ENCODE results near the gene PDCD1. TPM values are rescaled to one million over a fixed set of nuclear protein-coding genes. Genes with fewer than 3 reads are reported as not detected.
"Not testable (repeated sequence)": the region's sequence is repeated elsewhere in the genome, so short reads cannot be mapped to it uniquely, and the experiment has no call there.

Gene PDCD1
- under 1 TPM in 1 of 2 donors, not detected in 1; 0.38 TPM for total RNA-seq
- long read RNA-seq, donor 1, partial matches to known transcripts, result 0 of 1 reads
- long read RNA-seq, donor 1, other reads (novel, unspliced or antisense), result 0 of 1 reads
- long read RNA-seq, donor 2, result 0 reads

DNA sequence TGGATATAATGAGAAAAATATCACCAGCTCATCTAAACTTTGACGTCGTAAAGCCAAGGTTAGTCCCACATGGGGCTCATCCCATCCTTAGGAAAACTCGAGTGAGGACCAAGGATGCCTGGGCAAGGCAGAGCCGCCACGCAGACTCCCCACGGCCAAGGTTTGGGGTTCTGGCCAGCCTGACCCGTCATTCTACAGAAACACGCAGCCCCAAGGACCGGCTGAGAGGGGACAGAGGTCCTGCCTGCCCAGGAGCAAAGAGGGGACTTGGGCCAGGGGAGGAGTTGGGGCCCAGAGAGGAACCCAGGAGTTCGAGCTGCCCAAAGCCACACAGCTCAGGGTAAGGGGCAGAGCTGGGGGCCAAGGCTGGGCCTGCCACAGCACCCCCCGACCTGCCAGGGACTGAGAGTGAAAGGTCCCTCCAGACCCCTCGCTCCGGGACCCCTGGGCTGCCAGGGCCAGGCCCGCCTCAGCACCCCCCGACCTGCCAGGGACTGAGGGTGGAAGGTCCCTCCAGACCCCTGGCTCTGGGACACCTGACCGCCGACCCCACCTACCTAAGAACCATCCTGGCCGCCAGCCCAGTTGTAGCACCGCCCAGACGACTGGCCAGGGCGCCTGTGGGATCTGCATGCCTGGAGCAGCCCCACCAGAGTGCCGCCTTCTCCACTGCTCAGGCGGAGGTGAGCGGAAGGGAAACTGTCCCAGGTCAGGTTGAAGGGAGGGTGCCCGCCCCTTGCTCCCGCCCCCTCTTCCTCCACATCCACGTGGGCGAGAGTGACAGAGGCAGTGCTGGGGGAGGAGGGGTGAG lies at the start of gene PDCD1:
Gene PDCD1, minus strand, starts transcription at position 689 of the 811 bp plus-strand sequence. Its CDS starts 56 bp downstream, at position 633.
- intact Hi-C loops (cut with DNase I), result no loop called here
- DNase-seq (ENCODE audit: low spot score), result peak; percentile 78

DNA sequence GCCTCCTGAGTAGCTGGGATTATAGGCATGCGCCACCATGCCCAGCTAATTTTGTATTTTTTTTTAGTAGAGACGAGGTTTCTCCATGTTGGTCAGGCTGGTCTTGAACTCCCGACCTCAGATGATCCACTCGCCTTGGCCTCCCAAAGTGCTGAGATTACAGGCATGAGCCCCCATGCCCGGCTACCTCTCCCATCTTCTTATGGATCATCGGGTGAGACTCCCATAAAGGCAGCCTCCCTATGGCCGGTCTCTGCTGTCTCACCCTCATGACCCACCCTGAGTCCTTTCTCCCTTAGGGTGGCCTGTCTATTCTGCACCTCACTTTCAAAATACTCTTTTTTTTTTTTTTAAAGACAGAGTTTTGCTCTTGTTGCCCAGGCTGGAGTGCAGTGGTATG lies 49.1 kb upstream of the PDCD1 start:
- peak; percentile 40 for DNase-seq (ENCODE audit: low spot score)
- intact Hi-C loops (cut with DNase I), result not testable (repeated sequence)

DNA sequence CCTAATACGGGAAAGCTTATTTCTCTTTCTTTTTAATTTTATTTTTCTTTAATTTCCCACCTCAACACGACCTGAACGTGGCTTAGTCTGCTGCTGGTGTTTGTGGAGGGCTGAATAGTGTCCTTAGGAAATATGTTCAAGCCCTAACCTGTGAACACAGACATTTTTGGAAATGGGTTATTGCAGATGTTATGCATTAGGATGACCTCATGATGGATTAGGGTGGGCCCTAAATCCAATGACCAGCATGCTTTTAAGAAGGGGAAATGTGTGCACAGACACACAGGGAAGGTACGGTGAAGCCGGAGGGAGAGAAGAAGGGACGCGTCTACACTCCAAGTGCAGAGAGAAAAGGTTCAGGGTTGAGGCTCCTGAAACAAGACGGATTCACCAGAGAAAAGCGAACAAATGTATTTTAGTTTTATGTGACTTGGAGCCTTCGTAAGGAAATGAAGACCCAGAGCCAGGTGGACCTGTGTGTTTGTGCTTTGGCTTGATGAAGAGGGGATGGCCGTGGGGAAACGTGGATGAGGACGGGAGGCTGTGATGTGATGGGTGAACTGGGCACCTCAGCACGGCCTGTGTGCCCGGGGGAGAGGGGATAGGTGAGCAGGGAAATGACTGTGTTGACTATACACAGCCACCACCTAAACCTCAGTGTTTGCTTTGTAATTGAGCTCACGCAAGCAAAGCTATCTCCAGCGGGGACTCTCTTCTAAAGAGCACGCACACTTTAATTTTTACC lies 48.3 kb upstream of the PDCD1 start:
- intact Hi-C loops (cut with DNase I), result no loop called here
- peak; percentile 69 for DNase-seq (ENCODE audit: low spot score)

GRCh38 chr2:241906378-241906770 lies 47.7 kb upstream of the PDCD1 start:
- DNase-seq (ENCODE audit: low spot score); intact Hi-C loops (cut with DNase I): not testable (repeated sequence)

- DNase-seq (ENCODE audit: low spot score), result peak; percentile 75
- intact Hi-C loops (cut with DNase I), result no loop called here
Observed at GRCh38 chr2:241905716-241906377, 47.2 kb upstream of the PDCD1 start.

DNA sequence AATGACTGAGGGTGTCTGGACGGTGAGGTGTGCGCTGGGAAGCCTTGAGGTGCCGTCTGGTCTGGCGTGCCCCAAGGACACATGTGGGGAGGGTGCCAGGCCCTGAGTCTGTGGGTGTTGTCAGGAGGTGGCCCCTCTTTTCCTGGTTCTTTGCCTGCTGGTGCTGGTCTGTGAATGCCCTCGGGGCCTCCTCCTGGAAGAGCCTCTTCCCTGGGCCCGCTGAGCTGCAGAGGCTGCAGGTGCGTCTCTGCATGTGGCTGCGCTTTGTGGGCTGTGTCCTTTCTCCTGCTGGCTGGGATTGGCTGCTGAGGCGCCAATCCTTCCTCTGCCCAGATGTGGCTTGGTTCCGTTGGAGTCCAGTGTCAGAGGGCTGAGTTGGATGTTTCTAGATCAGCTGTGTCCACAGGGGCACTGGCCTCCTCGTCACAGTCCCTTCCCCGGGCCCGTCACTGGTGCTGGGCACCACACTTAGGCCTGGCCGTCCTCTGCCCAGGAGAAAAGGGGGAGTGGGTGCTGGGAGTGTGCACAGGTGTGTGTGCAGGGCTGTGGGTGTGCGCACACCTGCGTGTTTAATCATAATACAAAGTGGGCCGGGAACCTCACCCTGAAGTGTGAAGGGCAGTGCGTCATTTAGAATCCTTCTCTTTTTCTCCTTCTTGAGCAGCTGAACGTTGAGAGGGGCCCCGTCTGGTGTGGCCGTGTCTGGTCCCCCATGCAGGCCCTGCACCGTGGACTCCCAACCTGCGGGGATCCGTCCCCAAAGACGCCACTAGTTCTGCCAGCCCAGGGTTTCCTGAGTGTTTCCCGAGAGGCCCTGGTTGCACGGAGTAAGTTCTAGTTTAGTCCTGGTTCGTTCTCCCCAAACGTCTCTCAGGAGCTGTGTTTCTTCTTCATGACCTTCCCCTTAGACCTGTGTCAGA lies 46.4 kb upstream of the PDCD1 start:
- intact Hi-C loops (cut with DNase I), result no loop called here
- DNase-seq (ENCODE audit: low spot score), result peak; percentile 79

DNA sequence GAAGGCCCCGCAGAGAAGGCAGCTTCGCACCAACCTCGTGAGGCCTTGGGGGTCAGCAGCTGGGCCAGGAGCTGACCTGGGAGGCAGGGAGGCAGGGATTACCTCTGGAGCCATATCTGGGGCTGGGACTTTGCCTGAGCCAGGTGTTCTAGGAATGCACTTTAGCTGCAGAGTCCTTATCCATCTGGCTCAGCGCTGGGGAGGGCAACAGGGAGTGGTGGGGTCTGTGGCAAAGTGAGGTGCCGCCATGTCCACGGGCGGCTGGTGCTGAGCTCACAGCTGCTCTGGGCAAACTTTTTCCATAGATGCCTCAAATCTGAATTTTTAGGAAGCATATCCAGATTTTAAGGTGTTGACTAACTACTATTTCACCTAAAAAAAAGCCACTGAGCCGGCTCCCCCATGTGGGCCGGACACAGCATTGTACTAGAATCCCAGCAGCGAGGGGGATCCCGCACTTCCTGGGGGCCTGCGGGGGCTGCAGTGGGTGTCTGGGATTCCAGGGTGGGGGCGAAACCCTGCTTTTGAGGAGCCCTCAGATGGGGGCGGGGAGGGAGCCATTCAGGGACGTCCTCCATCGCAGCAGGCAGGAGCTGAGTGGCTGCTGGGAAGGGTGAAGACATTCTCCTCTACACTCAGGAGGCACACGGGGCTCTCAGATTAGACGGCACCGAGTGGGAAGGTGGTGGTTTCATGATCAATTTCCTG lies 45.5 kb upstream of the PDCD1 start:
- peak; percentile 63 for DNase-seq (ENCODE audit: low spot score)
- intact Hi-C loops (cut with DNase I), result no loop called here

- intact Hi-C loops (cut with DNase I), result no loop called here
- peak; percentile 68 for DNase-seq (ENCODE audit: low spot score)
Observed at GRCh38 chr2:241903121-241904010, 44.7 kb upstream of the PDCD1 start.

DNA sequence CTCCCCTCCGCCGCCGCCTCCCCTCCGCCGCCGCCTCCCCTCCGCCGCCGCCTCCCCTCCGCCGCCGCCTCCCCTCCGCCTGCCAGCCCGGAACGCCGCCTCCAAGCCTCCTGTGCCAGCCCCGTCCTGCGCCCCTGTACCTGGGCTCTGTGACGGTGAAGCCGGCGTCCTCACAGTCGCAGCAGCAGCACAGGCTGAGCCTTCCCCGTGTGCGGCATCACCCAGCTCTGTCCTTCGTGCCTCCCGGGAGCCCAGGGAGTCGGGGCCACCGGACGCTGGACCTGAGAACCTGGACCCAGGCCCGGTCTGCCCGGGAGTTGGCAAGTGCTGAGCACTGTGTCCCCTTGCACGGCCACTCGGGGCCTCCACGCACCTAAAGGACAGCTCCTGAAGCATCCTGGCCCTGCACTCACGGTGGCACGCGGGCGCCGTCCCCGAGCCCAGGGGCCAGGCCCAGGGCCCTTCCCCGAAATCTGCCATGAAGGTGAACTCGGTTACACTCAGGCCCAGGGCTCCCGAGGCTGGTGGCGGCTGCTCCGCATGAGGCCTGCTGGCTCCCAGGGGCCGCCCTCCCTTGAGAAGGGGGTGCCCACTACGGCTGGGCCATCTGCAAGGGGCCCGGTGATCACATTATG lies 43.8 kb upstream of the PDCD1 start:
- peak; percentile 80 for DNase-seq (ENCODE audit: low spot score)

DNA sequence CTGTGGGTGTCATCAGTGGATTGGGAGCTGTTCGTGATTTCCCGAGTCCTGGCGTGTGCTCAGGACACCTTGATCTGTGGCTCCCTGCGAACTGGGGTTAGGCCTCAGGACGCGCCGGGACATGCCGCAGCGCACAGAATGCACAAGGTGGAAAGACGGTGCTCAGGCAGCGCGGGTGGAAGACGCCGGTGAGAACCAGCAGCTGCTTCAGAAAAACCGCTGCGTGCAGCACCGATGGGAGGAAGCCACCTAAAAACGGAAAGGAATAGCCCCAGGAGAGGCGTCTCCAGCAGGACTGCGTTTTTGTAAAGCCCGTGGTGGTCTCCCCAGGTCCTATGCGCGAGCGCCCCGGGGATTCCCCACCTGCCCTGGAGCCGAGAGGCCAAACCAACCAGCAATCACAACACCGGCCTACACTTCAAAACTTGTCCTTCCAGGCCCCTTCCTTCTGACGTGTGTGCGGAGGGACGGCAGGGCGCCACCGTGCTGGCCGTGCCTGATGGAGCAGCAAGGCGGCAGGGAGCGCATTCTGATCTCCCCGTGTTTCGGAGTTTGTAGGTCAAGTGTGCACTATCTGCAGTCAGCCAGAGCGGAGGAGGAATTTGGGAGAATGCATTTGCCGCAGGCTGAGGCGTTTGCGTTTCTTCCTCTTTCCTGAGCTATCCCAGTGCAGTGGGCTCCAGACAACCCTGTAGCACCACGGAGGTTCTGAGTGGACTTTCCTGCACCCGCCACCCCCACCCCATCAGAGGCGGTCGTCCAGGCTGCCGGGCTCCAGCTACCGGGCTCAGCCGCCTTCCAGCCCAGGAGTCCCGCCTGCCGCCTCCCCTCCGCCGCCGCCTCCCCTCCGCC lies 43.0 kb upstream of the PDCD1 start:
- DNase-seq (ENCODE audit: low spot score), result peak; percentile 67
- intact Hi-C loops (cut with DNase I), result no loop called here

More for the DNA sequence above, 43.8 kb upstream of the PDCD1 start:
- intact Hi-C loops (cut with DNase I), result no loop called here

- DNase-seq (ENCODE audit: low spot score), result no peak
- intact Hi-C loops (cut with DNase I), result no loop called here
Observed at GRCh38 chr2:241901018-241901380, 42.3 kb upstream of the PDCD1 start.

GRCh38 chr2:241900251-241901017 lies 41.7 kb upstream of the PDCD1 start:
- intact Hi-C loops (cut with DNase I), result no loop called here
- peak; percentile 59 for DNase-seq (ENCODE audit: low spot score)

GRCh38 chr2:241898463-241899270 lies 40.0 kb upstream of the PDCD1 start:
- DNase-seq (ENCODE audit: low spot score), result peak; percentile 63

GRCh38 chr2:241897231-241897916 lies 38.7 kb upstream of the PDCD1 start:
- peak; percentile 46 for DNase-seq (ENCODE audit: low spot score)
- intact Hi-C loops (cut with DNase I), result no loop called here

More at GRCh38 chr2:241898463-241899270, 40.0 kb upstream of the PDCD1 start:
- intact Hi-C loops (cut with DNase I), result no loop called here
